Urinary bladder (tissue), 4 donors: Measurements from ENCODE around the gene KLHL28. TPM values are rescaled to one million over a fixed set of nuclear protein-coding genes. Genes with fewer than 3 reads are reported as not detected.

ENCODE experiments used
- DNase-seq: peaks from one replicate; pipeline ENCODE4 v3.0.0-alpha.2; 2015; ENCODE audit errors: extremely low spot score
- H3K27ac ChIP-seq: one replicate; pipeline ENCODE4 v1.5.1; 2013; ENCODE audit warnings: low read depth, mild to moderate bottlenecking, moderate library complexity
- H3K36me3 ChIP-seq: one replicate; pipeline ENCODE4 v1.6.1; 2013; ENCODE audit warnings: mild to moderate bottlenecking, moderate library complexity; ENCODE audit not compliant: insufficient read depth
- H3K4me1 ChIP-seq: one replicate; pipeline ENCODE4 v1.6.1; 2013; ENCODE audit warnings: mild to moderate bottlenecking, moderate library complexity; ENCODE audit not compliant: insufficient read depth
- H3K4me3 ChIP-seq: one replicate; pipeline ENCODE4 v1.5.1; 2013; ENCODE audit warnings: low read depth, low read length
- WGBS: extraction: QIAGEN DNeasy Blood & Tissue Kit; methylation state at CpG from one replicate; pipeline ENCODE4 v1.1.7; 2013; 5-methylcytosine and 5-hydroxymethylcytosine counted together
- polyA plus RNA-seq: library from polyadenylated mRNA; stranded (reverse); fragments of 200-250 nt; gene quantifications from one replicate; pipeline ENCODE4 v1.2.3, GENCODE V29; 2013
- total RNA-seq: library from RNA; depleted of rRNA; stranded (reverse); fragments of >200 nt; gene quantifications from one replicate; pipeline ENCODE4 v1.2.3, GENCODE V29; 2014
- donor health status: healthy with polysubstance abuse.
- donor health status: healthy.

KLHL28 gene
- total and polyA plus RNA-seq, 2 donors = 5.6 to 36.7 TPM

DNA sequence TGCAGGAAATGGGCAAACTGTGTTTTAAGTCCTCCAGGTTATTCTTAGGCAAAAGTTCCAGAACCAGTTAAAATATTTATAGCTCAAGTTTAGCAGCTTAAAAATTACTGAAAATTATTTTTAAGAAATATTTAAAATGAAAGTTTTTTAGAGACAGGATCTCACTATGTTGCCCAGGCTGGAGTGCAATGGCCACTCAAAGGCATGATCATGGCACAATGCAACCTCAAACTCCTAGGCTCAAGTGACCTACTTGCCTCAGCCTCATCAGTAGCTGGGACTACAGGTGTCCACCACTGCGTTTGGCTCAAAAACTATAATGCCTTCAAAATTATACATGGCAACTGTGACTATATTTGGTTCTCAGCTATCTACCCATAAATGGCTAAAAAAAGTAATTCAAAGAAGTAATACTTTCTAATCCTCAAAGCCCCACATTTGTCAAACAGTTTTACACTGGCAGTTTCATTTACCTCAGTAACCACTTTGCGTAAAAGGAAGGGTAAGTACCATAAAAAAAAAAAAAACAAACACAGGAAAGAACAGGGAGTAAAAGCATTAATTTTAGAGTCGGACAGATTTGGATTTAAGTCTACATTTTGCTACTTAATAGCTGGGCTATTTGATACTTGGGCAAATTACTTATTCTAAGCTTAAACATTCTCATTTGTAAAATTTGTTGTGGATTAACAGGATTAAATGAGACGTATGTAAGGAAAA is 9.2 kb downstream of the KLHL28 start:
- no peaks in the 10 kb centered on the region for H3K4me1 ChIP-seq
- no peak overlapping the region for H3K27ac ChIP-seq
- DNase-seq = no peak
- no peaks in the 10 kb centered on the region for H3K36me3 ChIP-seq
- H3K4me3 ChIP-seq = no peak overlapping the region
- 84% methylated on average over 4 of the region's 4 CpGs for WGBS

DNA sequence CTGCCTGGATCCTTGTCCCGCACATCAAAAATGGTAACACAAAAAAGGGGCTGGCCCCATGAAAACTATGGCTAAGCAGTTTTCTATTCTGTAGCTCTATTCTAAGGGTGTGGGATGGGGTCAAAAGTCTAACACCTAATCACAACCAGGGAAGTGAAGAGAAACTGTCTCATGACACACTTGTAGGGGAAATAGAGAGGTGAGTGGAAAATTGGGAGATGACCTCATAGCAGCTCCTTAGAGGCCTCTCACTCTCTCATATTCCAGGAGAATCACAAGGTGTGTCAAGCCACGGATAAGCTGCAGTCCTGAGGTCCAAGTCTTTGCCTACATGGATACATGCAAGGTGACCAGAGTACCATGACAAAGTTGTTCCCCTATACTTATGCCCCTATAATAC is 10.7 kb downstream of the KLHL28 start:
- no peak overlapping the region for H3K27ac ChIP-seq
- H3K4me1 ChIP-seq = no peaks in the 10 kb centered on the region
- no peaks in the 10 kb centered on the region for H3K36me3 ChIP-seq
- WGBS = 82% methylated on average over 2 of the region's 2 CpGs
- no peak for DNase-seq
- no peak overlapping the region for H3K4me3 ChIP-seq

DNA sequence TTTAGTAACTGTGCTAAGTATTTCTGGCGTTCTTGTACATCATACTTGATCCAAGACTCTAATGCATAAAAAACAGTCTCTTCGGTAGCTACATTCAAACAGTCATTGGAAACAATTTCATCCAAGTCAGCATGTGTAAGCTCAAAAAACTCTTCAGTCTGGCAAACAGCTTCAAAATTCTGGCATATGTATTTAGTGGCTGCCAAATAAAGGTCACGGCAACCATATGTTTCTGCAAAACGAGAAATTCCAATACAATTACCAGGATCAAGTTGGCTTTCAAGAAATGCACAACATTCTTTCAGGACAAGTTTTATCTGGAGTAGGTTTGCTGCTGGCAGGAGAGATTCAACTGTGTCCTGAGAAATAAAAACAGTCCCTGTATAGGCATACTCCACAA is 16.5 kb downstream of the KLHL28 start:
- WGBS = 59% methylated on average over 4 of the region's 4 CpGs
- Histone ChIP-seq H3K4me3 (no peak overlapping the region), H3K4me1 (no peaks in the 10 kb centered on the region), H3K36me3 (peaks cover 4% of the 10 kb centered on the region), H3K27ac (no peak overlapping the region)
- no peak for DNase-seq

DNA sequence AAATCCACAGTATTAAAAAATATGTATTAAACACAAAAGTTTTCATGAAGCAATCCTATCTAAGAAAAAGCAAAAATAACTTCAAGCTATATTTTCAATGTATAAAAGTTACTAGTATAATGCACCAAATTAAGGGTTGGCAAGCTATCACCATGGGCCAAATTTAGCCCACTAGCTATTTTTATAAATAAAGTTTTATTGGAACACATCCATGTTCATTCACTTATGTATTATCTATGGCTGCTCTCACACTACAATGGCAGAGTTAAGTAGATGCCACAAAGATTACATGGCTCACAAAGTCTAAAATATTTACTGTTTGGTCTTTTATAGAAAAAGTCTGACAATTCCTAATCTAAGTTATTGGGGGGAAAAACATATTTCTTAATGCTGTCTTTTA is 17.6 kb downstream of the KLHL28 start:
- peaks cover 4% of the 10 kb centered on the region for H3K36me3 ChIP-seq
- H3K4me1 ChIP-seq = no peaks in the 10 kb centered on the region
- H3K27ac ChIP-seq = no peak overlapping the region
- no peak for DNase-seq
- no peak overlapping the region for H3K4me3 ChIP-seq

DNA sequence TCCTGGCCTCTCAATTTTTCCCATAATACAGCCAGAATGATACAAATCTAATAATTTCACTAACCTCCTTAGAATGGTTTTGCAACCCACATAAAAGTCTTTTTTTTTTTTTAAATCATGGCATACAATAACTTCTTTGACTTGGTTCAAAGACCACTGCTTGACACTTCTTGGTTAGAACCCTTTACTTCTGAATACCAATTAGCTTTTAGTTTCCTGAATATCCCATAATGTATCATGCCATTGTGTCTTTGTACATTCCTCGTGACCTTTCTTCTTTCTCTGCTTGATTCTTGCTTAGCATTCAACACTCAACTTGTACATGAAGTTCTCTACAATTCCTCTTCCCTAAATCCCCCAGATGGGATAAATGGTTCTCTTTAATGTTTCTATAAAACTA is 19.3 kb downstream of the KLHL28 start:
- no peak for DNase-seq
- Histone ChIP-seq H3K27ac (no peak overlapping the region), H3K36me3 (peaks cover 4% of the 10 kb centered on the region), H3K4me1 (no peaks in the 10 kb centered on the region), H3K4me3 (no peak overlapping the region)
- 91% methylated on average over 1 of the region's 1 CpG for WGBS

DNA sequence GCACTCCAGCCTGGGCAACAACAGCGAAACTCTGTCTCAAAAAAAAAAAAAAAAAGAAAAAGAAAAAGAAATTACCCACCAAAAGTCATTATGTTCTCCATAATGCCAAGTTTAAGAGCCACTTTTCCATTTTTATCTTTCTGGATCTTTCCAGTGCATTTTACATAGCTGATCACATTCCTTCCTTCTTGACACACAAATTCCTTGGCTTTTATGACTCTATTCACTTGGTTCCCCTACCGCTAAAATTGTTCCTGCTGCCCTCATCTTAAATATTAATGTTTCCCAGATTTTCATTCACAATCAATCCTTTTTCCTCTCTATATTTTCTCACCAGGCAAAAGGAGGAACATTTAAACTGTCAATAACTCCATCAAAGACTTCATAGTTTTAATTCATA is 20.2 kb downstream of the KLHL28 start:
- no peak overlapping the region for H3K27ac ChIP-seq
- H3K4me1 ChIP-seq = no peaks in the 10 kb centered on the region
- WGBS = 93% methylated on average over 2 of the region's 2 CpGs
- peaks cover 4% of the 10 kb centered on the region for H3K36me3 ChIP-seq
- no peak overlapping the region for H3K4me3 ChIP-seq
- DNase-seq = no peak

DNA sequence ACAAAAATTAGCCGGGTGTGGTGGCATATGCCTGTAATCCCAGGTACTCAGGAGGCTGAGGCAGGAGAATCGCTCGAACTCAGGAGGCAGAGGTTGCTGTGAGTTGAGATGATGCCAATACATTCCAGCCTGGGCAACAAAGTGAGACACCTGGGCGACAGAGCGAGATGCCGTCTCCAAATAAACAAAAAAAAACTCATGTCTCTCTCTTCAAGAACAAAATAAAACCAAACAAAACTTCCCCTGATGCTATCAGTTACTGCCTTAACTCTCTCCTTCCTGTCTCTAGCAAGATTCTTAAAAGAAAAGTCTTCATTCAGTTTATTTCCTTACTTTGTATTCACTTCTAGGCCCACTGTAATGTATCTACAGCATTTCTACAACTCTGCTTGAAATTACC is 20.8 kb downstream of the KLHL28 start:
- H3K36me3 ChIP-seq = peaks cover 4% of the 10 kb centered on the region
- H3K4me3 ChIP-seq = no peak overlapping the region
- H3K27ac ChIP-seq = no peak overlapping the region
- no peaks in the 10 kb centered on the region for H3K4me1 ChIP-seq
- DNase-seq = no peak
- WGBS = 89% methylated on average over 6 of the region's 6 CpGs

DNA sequence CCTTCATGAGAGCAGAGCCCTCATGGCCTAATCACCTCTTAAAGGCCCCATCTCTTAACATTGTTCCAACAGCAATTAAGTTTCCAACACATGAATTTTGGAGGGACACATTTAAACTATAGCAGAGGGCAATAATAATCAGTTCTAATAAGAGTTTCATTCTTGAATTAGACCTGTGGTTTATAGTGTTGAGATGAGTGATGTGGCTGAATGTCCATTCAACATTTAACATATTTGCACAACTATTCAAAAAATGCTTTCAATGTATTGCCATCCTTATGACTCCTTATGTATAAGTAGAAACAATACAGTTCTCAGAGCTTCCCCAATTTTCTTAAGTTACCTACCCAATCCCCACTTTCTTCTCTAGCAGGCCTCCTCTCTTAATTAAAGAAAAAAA is 21.5 kb downstream of the KLHL28 start:
- H3K4me3 ChIP-seq = no peak overlapping the region
- H3K36me3 ChIP-seq = no peaks in the 10 kb centered on the region
- DNase-seq = no peak
- H3K27ac ChIP-seq = no peak overlapping the region
- no peaks in the 10 kb centered on the region for H3K4me1 ChIP-seq

DNA sequence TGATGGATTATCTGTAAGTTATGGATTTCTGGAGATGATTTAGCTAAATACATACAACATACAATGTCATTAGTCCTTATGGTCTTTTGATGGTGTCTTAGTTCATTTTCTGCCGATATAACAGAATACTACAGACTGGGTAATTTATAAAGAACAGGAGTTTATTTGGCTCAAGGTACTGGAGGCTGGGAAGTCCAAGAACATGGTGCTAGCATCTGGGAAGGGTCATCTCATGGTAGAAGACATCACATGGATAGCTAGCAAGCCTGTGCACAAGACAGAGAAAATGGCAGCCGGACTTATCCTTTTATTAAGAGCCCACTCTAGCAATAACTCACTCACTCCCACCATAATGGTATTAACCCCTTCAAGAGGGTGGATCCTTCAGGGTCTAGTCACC is 24.2 kb downstream of the KLHL28 start:
- no peaks in the 10 kb centered on the region for H3K36me3 ChIP-seq
- whole genome bisulfite sequencing = 98% methylated on average over 2 of the region's 2 CpGs
- no peaks in the 10 kb centered on the region for H3K4me1 ChIP-seq
- no peak overlapping the region for H3K4me3 ChIP-seq
- no peak for DNase-seq
- no peak overlapping the region for H3K27ac ChIP-seq

DNA sequence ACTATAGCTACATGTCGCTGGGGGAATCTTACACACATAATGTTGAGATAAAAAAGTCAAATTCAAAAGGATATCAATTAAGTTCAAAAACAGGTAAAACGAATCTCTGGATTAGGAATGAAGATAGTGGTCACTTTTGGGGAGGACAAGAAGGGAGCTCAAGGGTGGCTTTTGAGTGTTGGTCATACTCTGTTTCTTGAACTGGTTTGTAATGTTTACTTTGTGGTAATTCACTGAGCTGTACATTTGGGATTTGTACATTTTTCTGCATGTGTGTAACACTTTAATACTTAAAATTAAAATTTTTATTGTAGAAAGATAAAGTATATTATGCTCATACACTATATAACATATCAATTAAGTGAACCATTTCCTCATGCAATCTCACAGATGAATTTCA is 26.6 kb downstream of the KLHL28 start:
- H3K4me3 ChIP-seq = no peak overlapping the region
- 88% methylated on average over 2 of the region's 2 CpGs for WGBS
- H3K36me3 ChIP-seq = peaks cover 3% of the 10 kb centered on the region
- no peak for DNase-seq
- no peaks in the 10 kb centered on the region for H3K4me1 ChIP-seq
- H3K27ac ChIP-seq = no peak overlapping the region

DNA sequence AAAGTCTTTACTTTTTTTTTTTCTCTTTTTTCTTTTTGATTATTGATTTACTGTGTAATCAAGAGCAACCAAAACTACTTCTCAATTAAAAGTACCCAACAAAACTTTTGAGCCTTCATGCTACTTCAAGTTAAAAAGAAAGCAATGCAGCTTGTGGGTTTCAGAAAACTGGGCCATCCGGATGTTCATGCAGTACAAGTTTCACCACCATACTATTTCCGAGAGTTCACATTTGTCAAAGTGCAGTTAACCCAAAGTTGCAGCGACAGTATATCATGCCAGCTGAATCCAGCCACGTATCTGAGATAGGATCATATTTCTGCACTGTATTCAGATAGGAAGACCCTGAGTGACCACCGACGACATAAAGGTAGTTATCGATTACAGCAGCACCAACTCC is 33.0 kb downstream of the KLHL28 start:
- WGBS = 82% methylated on average over 7 of the region's 7 CpGs
- Histone ChIP-seq H3K27ac (no peak overlapping the region), H3K4me1 (no peaks in the 10 kb centered on the region), H3K4me3 (no peak overlapping the region), H3K36me3 (peaks cover 3% of the 10 kb centered on the region)
- DNase-seq = no peak

DNA sequence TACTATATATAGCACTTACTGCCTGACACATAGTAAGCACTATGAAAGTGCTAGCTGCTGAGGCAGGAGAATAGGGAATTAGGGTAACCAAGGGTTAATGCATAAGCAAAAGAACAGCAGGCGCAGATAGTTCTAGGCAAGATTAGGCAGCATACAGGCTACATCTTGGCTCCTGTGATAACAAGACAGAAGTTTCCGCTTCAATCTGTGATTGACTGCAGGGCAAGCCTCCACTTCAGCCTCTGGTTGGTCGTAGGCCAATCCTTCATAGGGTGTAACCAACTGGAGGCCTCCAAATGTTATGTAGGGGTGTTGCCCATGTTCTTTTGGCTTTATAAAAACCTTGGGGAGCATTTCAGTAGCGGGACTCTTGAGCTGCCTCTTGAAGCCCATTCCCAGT is 46.9 kb downstream of the KLHL28 start:
- H3K4me1 ChIP-seq = peaks cover 3% of the 10 kb centered on the region
- no peak overlapping the region for H3K27ac ChIP-seq
- WGBS = 30% methylated on average over 4 of the region's 4 CpGs
- no peaks in the 10 kb centered on the region for H3K36me3 ChIP-seq
- H3K4me3 ChIP-seq = no peak overlapping the region
- no peak for DNase-seq

DNA sequence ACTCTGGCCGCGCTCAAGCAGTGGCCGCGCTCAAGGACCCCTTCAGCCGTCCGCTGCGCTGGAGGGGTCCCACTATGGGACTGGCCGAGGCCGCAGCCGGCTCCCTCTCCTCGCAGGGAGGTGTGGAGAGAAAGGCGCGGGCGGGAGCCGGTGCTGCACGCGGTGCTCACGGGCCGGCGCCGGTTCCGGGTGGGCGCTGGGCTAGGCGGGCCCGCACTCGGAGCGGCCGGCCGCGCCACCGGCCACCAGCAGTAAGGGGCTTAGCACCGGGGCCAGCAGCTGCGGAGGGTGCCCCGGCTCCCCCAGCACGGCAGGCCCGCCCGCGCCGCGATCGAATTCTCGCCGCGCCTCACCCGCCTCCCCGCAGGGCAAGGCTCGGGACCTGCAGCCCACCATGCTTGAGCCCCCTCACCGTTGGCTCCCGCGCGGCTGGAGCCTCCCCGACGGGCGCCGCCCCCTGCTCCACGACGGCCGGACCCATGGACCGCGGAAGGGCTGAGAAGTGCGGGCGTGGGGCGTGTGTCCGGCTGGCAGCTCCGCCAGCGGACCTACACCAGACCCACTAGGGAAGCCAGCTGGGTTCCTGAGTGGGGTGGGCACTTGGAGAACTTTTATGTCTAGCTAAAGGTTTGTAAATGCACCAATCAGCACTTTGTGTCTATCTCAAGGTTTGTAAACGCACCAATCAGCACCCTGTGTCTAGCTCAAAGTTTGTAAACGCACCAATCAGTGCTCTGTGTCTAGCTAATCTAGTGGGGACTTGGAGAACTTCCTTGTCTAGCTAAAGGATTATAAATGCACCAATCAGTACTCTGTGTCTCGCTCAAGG is 49.5 kb downstream of the KLHL28 start:
- Histone ChIP-seq H3K36me3 (no peaks in the 10 kb centered on the region), H3K27ac (no peak overlapping the region), H3K4me1 (peaks cover 3% of the 10 kb centered on the region), H3K4me3 (peak overlapping the region; percentile 64)
- DNase-seq = no peak
- WGBS = 14% methylated on average over 69 of the region's 69 CpGs

DNA sequence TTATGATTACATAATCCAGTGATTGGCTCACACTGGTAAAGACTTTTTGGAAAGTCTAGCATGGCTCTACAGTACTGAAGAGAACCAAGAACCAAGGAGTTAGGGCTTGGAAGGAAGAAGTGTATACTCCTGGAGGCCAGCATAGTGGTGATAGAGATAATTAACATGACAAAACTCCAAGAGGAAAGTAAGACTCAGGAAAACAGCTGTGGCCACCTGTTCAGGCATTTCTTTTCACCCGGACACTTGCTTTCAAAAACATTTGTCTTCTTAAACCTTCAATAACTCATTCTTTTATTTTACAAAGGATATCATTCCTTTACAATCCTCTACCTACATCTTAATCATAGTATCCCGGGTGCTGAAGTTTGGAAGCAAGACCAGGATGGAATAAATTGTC is 50.9 kb downstream of the KLHL28 start:
- Histone ChIP-seq H3K27ac (no peak overlapping the region), H3K4me3 (no peak overlapping the region), H3K4me1 (peaks cover 3% of the 10 kb centered on the region), H3K36me3 (no peaks in the 10 kb centered on the region)
- no peak for DNase-seq
- WGBS = 67% methylated on average over 2 of the region's 2 CpGs
